ENCODE results near the gene PRKAA2. TPM values are rescaled to one million over a fixed set of nuclear protein-coding genes. Genes with fewer than 3 reads are reported as not detected.

Gene PRKAA2
- total and polyA plus RNA-seq, 2 donors (not counting 3 experiments of a cell fraction or from before 2014, with no cell fraction given): 0.32 to 1.2 TPM

- no peaks in the 10 kb centered on the region for H4K20me1 ChIP-seq (replicated peaks; ENCODE audit: control insufficient read depth, extremely low read depth, insufficient read depth, low read length)
- no peak overlapping the region for H3K27ac ChIP-seq (ENCODE audit: insufficient read depth, low read depth, low read length)
- CTCF ChIA-PET: interaction anchor here (0.7 kb wide), 1 partner anchor 113 kb away, joined by 5 read pairs; no protein-coding TSS in a partner anchor
- dilution Hi-C loops (cut with MboI; ENCODE audit: extremely low pct_ligation_motif_present, low sequenced_read_pairs) (no loop called here), intact Hi-C loops (cut with micrococcal nuclease) (no loop called here)
- TF ChIP-seq GATA2 (IDR thresholded peaks at IDR 0.05; ENCODE audit: insufficient read depth, insufficient read length, low read depth, low read length) (no peak), POLR2A (IDR thresholded peaks at IDR 0.05; ENCODE audit: low read depth, low read length) (no peak), POLR2AphosphoS5 (IDR thresholded peaks at IDR 0.05; ENCODE audit: insufficient read depth, low read depth, low read length) (no peak), EZH2 (IDR thresholded peaks at IDR 0.05; ENCODE audit: borderline replicate concordance, low read depth, low read length, severe bottlenecking) (no peak), FOS (IDR thresholded peaks at IDR 0.05; ENCODE audit: borderline replicate concordance, insufficient read depth, low read length) (no peak), CTCF (IDR thresholded peaks at IDR 0.05; ENCODE audit: extremely low read depth in 1 of 2, insufficient read depth in 1 of 2, low read depth in 1 of 2, low read length in 2 of 2) (no peak), MAX (IDR thresholded peaks at IDR 0.05; ENCODE audit: insufficient read depth, insufficient read length) (no peak), JUN (IDR thresholded peaks at IDR 0.05; ENCODE audit: borderline replicate concordance, insufficient read depth, insufficient read length, low read depth) (no peak), MYC (IDR thresholded peaks at IDR 0.05; ENCODE audit: low read depth, low read length) (no peak)
- DNase-seq (ENCODE audit: low read depth, low spot score) (no peak), FAIRE-seq (no peak)
- POLR2A ChIA-PET: no interaction called here
- H3K4me3 ChIP-seq (replicated peaks in 1 of 3; ENCODE audit: insufficient read depth in 1 of 3, low read depth in 1 of 3, low read length in 3 of 3): no peak overlapping the region
- no TSS peak for BruUV-seq (replicated peaks)
- no peak overlapping the region for H3K9ac ChIP-seq (replicated peaks; ENCODE audit: extremely low read depth, insufficient read depth, low read length)
- peaks cover 10% of the 10 kb centered on the region for H3K4me1 ChIP-seq (ENCODE audit: control insufficient read depth, extremely low read depth, insufficient read depth, low read length)
- H3K9me3 ChIP-seq (replicated peaks; ENCODE audit: control insufficient read depth, insufficient read depth, low read length): no peaks in the 10 kb centered on the region
- no peak overlapping the region for H2AFZ ChIP-seq (ENCODE audit: low read depth, low read length)
- H3K4me2 ChIP-seq (ENCODE audit: insufficient read depth, low read length): no peak overlapping the region
- H3K9me1 ChIP-seq (replicated peaks; ENCODE audit: control insufficient read depth, extremely low read depth, insufficient read depth, low read length): no peaks in the 10 kb centered on the region
- no peaks in the 10 kb centered on the region for H3K27me3 ChIP-seq (ENCODE audit: control insufficient read depth in 2 of 2, insufficient read depth in 2 of 2, low read length in 2 of 2)
- no peaks in the 10 kb centered on the region for H3K36me3 ChIP-seq (ENCODE audit: control insufficient read depth in 2 of 2, extremely low read depth in 1 of 2, insufficient read depth in 2 of 2, low read length in 2 of 2)
- H3K79me2 ChIP-seq (ENCODE audit: control insufficient read depth, insufficient read depth, low read length): no peaks in the 10 kb centered on the region
Observed at GRCh38 chr1:56683569-56683968, 38.5 kb downstream of the PRKAA2 start.
